HG03469 (cell line): ENCODE measurements around the gene ZCWPW1.

ENCODE experiments used
- ATAC-seq: cut with Tn5 transposase; IDR thresholded peaks from one replicate; pipeline ENCODE4 v1.9.1; 2021; ENCODE audit warnings: mild to moderate bottlenecking, moderate library complexity, moderate number of reproducible peaks; ENCODE audit not compliant: unreplicated experiment

The ZCWPW1 gene, protein sequence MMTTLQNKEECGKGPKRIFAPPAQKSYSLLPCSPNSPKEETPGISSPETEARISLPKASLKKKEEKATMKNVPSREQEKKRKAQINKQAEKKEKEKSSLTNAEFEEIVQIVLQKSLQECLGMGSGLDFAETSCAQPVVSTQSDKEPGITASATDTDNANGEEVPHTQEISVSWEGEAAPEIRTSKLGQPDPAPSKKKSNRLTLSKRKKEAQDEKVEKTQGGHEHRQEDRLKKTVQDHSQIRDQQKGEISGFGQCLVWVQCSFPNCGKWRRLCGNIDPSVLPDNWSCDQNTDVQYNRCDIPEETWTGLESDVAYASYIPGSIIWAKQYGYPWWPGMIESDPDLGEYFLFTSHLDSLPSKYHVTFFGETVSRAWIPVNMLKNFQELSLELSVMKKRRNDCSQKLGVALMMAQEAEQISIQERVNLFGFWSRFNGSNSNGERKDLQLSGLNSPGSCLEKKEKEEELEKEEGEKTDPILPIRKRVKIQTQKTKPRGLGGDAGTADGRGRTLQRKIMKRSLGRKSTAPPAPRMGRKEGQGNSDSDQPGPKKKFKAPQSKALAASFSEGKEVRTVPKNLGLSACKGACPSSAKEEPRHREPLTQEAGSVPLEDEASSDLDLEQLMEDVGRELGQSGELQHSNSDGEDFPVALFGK

DNA sequence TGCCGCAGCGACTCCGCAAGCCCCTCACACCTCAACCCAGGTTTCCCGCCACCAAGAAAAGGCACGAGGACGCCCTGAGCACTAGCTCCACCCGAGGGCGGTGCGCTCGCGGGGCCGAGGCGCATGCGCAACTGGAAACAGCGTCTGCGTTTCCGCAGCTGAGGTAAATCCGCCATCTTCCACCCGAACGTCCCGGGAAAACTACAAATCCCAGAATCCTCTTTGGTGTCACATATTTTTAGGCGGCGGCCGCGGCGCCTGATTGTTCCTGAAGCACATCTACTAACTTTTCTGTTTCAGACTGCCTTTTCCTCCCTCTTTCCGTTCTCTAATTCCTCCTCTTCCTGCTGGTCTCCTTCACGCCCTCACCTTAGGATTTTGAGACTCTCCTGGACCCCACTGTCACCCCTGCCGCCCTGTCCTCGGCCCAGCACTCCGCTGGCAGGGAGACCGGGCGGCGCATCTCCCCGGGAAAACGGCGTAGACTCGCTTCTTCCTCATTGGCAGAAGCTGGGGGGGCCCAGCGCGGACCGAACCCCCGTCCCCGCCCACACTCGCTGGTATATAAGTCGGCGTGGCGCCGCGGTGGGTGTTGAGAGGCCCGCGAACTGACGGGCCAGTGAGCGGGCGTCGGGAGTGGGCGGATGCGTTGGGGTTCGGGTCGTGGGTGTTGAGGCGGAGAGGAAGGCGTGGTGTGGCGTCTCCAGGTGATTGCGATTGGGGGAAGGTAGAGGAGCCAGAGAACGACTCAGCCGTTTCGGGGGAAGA lies at the start of gene ZCWPW1:
Gene ZCWPW1 (minus strand): TSS at position 505 of the 768 bp plus-strand sequence. CDS start 8,054 bp downstream, outside the sequence.
- ATAC-seq = peak; percentile 30

DNA sequence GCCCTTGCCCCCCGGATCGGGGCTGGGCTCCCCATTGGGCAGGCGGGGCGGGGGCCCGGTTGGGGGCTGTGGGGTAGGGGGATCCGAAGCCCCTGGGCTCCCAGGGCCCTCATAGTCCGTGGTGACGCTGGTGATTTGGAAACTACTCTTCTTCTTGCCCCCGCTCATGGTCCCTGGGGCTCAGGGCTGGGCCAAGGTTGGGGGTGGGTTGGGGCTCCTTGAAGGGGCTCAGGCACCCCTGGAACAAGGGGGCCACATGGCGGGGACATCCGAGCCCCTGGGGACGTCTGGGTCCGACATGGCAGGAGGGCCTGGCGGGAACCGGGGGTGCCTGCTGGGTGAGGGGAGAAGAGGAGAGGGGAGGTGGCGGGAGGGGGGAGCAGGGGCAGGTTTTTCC lies 49.4 kb upstream of the ZCWPW1 start:
- ATAC-seq = no peak

DNA sequence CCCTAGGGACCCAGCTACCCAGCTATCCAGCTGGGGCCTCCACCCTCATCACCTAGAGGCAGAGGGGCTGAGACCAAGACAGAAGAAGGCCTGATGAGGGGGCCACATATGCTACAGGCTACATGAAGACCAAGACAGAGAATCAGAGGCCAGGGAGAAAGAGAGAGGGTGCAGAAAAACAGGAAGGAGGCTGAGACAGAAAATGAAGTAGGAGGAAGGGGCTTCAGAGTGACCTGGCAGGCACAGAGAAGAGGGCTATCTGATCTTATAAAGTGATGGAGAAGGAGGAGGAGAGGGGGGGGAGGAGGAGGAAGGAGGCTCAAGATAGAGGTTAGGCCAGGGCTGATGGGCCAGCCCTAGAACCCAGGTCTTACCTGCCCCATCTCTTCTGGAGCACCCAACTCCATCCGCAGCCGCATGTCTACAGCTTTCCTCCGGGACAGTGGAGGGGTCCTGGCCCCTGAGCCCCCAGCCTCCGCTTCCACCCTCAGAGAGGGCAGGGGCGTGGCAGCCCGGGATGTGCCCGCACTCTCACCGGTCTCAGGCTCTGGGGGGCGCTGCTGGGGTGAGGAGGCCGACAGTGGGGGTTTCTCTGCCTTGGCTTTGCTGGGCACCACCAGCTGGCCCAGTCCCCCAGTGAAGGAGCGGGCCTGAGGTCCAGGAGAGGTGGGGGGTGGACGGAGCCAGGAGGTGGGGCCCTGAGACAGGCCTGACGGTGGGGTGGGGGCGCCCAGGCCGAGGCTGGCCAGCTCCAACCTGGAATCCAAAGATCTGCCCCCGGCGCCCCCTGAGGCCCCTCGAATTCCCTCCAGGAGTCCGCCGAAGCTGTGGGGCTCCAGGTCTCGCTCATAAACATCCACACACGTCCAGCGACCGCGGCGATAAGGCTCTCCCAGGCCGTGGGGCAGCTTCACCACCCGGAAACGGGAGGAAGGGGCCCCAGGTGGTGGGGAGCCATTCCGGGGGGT lies 48.7 kb upstream of the ZCWPW1 start:
- ATAC-seq = no peak

DNA sequence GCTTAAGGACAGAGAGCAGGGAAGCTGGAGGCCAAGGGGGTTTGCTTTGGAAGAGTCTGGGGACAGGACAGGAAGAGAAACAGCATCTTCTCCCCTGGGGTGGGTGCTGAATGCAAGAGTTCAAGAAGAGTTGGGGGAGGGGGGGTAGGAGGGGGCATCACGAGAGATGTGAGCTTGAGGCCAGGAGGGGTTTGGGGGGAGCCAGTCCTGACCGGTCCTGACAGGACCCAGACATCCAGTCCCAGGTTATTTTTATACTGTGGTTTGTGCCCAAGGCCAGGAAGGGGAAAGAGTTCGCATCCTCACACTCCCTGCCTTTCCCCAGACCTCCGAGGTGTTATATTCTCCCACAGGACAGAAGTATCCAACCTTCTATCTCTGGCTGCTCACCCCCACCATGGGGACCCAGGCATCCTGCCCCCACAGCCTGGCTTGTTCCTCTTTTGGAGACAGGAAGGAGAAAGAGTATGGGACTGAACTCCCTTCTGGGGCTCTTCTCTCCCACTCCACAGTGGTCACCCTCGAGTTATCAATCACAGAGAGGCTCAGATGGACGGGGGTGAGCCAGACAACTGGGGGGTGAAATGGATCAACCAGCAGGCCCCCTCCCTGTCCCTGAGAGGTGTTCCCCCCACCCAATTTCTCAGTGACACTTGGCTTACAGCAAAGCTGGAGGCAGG lies 47.7 kb upstream of the ZCWPW1 start:
- ATAC-seq = no peak

DNA sequence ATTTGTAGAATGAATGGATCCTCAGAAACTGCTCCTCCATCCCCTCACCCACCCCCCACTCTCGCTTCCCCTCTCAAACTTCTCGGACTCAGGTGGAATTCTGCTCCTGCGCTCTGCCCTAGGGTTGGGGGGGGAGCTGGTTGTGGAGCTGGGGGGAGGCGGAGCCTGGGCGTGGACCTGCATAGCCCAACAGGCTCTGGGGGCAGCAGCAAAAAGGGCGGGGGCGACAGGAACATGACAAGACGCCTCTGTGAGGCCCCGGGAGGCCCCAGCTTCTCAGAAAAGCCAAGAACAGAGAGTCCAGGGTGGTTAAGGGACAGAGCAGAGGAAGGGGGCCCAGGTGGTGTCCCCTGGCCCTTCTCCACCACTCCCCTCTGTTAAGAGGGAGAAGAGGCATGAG lies 47.0 kb upstream of the ZCWPW1 start:
- no peak for ATAC-seq

DNA sequence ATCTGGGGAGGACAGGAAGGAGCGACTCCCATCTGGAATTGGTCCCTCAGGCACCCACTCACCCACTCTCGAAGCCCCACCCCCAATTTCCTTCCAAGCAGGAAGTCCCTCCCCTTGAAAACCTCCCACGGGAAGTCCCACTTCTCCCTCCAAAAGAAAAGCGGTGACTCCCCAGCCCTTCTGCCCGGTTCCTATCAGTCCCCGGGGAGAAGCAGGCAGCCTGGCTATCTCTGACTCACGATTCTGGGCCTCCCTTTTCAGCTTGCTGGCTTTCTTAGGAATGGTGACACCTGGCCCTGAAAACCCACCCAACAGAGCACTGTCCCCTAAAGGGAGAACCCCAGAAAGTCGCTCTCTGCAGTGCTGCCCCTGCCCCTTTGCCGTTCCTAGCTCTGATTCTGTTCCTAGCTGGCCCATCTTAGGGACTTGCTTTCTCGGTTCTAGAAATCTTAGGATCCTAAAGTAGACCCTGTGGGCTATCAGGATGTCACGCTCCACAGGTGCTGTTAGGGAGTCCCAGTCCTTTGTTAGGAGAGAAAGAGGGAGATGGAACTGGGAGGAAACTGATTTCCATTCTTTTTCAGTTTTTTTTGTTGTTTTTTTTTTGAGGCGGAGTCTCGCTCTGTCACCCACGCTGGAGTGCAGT lies 44.5 kb upstream of the ZCWPW1 start:
- ATAC-seq = no peak

DNA sequence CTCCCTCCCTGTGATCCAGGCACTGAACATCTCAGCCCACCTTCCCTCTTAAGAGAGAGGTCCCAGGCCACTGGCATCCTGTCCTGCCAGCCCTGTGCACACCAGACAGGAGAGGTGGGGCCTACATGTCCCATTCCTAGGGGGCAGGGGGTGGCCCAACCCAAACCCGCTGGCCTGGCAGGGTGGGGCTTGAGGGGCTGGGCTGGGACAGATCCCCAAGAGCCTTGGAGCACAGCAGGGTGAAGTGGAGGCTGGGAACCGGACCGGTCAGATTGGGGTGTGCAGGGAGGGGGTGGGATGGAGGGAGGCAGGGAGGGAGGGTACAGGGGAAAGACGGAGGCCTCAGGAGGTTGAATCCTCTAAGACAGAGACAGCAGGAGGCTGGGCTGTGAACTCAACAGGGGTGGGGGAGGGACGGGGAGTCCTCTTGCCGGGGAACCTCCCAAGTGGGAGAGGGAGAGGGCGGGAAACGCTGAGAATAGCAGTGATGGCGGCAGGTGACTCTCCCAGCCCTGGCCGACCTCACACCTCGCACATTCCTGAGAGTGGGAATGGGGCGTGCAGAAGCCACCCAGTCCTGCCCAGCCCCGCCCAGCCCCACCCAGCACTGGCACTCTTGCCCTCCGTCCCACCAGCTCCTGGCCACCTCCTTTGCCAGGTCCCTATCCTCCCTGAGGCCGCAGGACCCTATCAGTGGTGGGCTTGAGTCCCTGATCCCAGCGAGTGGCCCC lies 43.8 kb upstream of the ZCWPW1 start:
- ATAC-seq = no peak

DNA sequence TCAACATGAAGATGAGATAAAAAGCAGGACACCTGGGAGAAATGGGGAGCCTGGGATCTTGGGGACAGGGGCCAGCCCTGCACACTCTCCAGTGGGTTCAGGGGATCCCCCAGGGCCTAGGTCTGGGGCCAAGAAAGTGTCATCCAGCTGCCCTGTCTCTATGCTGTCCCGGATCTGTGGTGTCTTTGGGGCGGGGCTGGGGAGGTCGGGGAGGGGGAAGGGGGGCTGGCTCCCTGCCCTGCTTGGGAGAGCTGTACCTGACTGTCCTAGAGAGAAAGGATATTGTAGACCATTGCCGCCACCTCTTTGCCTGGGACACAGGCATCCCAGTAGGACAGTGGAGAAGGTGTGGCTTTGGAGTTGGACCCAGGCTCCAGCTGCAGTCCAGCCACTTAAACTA lies 42.5 kb upstream of the ZCWPW1 start:
- no peak for ATAC-seq

DNA sequence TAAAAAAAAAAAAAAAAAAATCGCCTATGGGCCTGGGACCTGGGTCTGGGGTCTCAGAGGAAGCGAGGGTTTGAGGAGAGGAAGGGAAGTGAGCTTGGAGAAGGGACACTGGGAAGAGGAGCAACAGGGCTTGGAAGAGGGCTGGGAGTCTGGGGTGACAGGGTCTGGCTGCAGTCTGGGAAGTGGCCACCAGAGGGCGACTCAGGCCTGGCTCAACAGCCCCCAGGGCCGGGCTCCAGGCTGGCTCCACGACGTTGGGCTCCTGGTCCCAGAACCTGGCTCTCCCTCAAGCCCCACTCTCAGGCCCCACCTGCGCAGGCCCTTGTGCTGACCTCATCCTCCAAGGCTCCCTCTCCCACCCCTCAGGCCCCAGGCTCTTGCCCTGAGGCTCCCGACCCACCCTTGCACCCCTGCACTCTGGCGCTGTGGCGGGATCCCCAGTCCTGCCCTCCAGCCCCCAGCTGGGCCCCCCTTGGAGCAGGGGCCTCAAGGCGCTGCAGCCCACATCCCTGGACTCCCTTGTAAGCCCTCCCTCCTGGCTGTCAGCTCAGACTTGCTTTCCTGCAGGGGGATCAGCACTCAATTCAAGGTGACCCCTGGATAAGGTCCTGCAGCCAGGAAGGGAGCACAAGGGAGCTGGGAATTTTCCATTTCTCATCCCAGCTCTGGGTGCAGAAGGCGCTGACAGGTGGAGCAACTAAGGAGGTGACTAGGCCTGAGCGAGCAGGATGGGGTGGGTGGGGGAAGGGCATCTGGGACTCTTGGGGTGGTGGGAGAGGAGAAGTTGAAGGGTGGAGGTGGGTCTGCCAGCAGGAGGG lies 40.9 kb upstream of the ZCWPW1 start:
- ATAC-seq = no peak

DNA sequence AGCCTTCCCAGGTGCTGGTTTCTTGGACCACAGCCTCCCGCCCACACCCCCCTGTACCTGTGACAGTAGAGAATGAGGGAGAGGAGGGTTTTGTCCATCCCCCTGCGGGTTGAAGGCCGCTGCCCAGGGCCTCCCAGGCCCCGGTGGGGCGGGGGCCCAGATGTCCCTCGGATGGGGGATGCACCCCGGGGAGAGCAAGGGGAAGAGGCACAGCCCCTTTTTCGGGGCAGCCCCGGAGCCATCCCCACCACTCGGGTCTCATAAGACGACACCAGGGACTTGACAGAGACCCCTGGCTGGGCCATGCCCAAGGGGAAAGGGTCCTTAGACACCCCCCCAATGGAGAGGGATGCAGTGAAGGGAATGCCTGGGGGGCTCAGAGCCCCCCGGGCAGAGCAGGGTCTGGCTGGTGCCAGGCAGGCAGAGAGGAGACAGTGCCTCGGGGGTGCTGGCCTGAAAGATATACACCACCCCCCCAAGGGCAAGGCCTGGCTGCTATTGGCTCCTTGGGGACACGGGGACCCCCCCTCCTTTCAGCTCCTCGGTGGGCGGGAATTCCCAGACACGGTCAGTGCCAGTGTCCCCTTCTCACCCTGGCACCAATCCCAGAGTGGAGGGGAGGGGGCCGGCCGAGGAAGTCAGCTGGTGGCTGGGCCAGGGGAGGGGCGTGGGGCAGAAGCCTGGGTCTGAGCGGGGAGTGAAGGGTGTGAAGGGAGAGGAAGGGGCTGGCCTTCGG lies 39.3 kb upstream of the ZCWPW1 start:
- ATAC-seq = no peak

DNA sequence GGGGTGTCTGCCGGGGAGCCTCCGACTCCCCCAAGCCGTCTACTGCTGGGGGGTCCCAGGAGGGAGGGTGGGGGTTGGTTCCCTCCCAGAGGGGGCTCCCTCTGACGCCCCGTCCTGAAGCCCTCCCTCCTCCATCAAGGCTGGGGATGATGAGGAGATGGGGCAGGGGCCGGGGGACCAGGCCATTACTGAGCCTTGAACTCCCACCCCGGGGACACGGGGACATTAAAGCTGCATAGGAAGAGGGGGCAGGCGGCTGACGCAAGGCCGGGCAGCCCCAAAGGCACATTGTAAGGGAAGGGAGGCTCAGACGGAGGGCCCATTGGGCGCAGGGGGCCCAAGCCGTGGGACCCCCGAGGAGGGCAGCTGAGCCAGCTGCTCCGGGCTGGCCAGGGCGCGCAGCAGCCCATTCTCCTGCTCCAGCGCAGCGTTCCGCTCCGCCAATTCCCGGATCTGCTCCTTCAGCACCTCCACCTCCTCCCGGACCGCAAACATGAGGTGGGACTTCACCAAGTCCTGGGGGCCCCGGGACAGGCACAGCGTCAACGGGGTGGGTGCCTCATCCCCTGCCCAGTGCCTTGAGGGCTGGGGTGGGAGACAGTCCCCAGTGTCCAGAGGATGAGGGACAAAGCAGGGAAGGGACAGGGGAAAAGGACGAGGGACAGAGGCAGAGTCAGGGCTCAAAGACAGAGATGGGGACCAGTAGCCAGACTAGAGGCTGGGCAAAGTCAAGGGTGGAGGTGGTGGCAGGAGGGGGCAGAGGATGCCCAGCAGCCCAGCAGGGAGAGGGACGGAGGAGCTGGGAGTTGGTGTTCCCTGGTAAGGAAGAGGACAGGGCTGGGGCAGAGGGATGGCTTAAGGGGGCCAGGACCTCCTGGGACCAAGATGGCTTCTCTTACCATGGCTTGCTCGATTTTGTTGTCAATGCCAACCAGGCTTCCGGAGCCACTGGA lies 38.4 kb upstream of the ZCWPW1 start:
- ATAC-seq = no peak

DNA sequence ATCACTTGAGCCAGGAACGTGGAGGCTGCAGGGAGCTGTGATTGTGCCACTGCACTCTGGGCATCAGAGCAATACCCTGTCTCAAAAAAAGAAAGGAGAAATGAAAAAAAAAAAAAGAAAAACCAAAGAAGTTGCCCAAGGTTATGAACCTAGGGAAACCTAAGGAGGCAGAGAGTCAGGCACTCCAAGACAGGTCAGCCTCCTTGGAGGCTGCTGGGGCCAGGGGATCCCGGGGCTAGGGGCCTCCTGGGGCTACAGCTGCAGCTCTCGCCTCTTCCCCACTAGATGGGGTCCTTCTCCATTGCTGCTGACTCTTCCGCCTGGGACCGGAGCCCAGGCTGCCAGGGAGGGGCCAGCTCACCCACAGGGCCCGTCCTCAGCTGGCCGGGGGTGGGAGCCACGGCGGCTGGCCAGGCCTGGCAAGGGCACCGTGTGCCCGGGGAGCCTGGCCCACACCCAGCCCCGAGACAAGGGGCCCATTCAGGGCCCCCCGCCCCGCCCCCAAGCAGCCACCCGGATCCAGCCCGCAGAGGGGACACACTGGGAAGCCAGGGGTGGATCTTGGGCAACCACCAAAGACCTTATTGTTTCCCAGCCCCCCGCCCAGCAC lies 37.3 kb upstream of the ZCWPW1 start:
- no peak for ATAC-seq

DNA sequence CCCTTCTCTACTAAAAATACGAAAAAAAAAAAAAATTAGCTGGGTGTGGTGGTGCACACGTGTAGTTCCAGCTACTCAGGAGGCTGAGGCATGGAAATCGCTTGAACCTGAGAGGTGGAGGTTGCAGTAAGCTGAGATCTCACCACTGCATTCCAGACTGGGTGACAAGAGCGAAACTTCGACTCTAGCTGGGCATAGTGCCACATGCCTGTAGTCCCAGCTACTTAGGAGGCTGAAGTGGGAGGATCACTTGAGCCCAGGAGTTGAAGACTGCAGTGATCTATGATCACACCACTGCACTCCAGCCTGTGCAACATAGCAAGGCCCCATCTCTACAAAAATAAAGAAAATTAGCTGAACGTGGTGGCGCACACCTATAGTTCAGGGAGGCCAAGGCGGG lies 36.8 kb upstream of the ZCWPW1 start:
- no peak for ATAC-seq

DNA sequence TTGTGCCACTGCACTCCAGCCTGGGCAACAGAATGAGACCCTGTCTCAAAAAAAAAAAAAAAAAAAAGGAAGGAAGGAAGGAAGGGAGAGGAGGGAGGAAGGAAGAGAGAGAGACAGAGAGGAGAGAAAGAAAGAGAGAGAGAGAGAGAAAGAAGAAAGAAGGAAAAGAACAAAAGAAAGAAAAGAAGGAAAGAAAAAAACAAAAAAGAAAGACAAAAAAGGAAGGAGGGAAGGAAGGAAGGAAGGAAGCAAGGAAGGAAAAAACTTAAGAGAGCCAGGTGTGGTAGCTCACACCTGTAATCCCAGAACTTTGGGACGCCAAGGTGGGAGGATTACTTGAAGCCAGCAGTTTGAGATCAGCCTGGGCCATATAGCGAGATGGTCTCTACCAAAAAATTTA lies 36.3 kb upstream of the ZCWPW1 start:
- no peak for ATAC-seq

DNA sequence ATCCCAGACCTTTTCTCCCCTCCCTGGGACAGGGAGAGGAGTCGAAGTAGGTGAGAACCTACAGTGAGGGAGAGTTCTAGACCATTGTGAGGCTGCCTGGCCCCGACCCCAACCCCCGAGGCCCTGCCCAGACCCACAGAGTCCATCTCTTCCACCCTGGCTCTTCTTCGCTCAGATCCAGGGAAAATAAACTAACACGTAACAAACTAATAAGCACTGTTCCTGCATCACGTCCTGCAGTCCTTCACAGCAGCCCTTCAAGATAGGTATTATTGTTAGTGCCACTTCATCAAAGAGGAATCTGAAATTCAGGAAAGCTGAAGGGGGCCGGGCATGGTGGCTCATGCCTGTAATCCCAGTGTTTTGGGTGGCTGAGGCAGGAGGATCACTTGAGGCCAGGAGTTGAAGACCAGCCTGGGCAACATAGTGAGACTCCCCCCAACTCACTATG lies 35.7 kb upstream of the ZCWPW1 start, which contains the start of gene SPACDR:
Gene SPACDR (minus strand): TSS at position 51 of the 451 bp plus-strand sequence. CDS start 235 bp downstream, outside the sequence.
- ATAC-seq = no peak
